Central memory CD4-positive, alpha-beta T cell (primary cell): ENCODE results near the gene ELMO1.

Experiments
- DNase-seq: peaks from one replicate; pipeline ENCODE4 v3.0.0; 2022

The ELMO1 gene

DNA sequence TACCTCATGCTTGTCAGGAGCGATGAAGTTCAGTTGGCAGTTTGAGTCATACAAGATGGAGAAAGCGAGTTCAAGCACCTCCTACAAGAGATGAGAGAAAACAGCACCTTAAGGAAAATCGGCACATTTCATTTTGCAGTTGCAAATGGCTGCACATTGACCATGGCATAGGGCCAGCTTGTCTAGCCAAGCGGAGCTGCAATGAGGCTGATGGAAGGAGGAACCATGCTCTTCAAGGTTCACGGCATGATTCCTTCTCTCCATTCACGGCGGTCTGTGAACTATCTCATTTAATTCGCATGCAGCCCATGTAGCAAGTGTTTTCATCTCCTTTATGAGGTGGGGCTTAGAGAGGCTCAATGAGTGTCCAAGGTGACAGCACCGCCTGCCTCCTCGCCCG, 587.0 kb downstream of the ELMO1 start:
- no peak for DNase-seq

DNA sequence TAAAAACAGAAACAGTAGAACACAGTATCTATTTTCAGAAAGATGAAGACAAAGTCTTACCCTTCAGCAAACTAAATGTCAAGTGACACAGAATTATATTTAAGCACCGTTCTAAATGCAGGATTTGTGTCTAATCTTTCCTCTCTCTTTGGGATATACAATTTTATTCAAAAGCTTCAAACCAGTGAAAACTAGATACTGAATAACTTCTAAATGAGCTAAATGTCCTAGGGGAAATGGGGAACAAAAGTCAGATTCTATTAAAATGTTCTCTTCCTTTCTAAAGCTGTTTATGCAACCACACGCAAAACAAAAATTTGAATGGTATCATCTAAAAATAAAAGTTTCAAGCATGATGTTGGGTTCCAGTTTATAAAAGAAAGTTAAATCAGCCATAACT, 588.0 kb downstream of the ELMO1 start:
- DNase-seq: no peak

DNA sequence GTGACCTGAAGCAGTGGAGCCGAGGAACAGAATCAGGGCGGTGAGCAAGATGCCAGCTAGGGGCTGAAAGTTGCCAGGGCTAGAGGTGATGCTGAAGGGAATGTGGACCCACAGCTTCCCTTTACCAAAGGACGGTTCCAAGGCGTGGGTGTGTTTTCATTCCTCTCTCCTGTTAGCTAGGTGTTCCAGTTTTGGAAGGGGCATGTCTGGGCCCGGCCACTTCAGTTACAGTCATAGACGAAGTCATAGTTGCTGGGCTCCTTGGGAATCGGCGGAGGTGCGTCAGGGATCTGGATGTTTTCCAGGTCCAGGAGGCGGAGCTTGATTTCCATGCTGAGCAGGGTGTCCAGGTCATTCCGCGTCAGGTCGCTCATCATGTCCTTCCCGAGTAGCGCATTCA, 593.3 kb downstream of the ELMO1 start:
- no peak for DNase-seq

DNA sequence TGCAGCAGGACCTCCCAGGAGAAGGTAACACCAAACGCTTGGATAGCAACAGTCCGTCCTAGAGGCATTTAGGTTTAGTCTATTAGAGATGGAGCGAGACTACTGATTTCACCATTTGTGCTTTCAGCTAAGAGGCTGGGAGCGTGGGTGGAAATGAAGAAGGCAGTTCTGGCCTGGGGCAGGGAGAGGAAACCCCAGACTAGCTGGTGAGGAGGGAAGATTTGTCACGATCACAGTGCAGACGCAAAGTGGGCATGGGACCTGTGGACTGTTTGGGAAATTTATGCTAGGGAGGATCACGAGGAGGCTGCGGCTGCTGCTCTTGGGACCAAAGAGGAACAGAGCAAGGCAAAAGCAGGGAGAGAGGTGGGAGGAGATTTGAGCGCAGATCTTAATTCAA, 594.0 kb downstream of the ELMO1 start:
- no peak for DNase-seq

DNA sequence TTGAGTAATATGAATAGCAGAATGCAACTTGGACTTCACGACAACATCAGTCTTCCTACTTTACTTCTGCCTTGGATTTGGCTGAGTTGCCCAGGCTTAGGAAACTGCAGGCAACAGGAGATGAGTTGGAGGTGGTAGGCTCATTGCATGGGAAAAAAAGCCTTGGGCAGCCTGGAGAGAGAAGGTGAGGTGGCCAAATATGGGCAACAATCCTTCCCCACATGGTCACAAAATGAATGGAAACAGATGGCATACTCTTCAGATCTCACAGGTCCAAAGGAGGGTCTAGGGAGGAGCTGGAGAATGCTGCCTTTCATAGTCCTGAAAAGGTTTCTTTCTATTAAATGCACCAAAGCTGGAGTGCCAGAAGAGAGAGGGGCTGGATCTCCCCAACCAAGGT, 595.7 kb downstream of the ELMO1 start:
- DNase-seq: no peak

DNA sequence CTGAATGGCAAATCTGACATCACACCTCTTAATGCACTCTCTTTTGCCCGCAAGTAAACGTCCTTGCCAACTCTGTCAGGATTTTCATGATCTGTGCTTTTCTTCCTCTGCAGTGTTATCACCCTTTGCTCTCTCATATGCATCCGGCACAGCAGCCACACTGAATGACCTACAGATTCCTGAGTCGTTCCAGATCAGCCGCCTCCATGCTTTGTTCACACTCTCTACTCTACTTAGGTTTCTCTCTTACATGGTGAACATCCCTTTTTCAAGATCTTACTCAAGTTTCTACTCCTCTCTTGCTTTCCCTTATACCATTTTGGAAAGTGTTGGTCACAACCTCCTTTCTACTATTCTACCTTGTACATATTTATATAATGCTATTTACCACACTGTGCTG, 596.6 kb downstream of the ELMO1 start:
- DNase-seq: no peak

DNA sequence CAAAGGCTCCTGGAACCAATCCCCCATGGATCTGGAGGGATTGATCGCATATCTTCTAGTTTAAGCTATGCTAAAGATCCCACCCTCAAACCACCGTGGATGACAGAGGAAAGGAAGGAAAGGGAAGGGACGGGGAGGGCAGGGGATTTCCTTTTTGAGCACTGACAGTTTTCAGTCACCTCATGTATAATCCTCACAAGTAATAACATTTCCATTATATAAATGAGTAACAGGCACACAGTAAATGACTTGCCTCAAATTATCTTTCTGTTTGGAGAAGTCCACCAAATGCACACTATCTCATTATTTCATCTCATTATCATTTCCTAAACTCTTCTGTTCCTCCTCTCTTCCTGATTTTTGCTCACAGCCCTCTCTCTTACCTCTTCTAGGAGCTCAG, 597.3 kb downstream of the ELMO1 start:
- no peak for DNase-seq

DNA sequence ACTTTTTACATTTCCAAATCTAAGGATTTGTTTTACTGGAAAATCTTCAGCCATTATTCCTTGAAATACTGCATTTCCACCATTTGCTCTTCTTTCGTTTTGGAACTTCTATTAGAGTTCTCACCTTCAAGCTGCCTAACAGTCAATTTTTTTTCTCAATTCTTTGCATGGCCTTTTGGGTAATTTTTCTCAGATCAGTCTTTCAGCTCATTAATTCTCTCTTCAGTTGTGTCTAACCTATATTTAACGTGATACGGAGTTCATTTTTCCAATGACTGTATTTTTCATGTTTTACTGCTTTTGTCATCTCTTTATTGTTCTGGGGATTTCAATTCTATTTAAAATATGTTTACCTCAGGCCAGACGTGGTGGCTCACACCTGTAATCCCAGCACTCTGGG, 600.7 kb downstream of the ELMO1 start:
- no peak for DNase-seq

DNA sequence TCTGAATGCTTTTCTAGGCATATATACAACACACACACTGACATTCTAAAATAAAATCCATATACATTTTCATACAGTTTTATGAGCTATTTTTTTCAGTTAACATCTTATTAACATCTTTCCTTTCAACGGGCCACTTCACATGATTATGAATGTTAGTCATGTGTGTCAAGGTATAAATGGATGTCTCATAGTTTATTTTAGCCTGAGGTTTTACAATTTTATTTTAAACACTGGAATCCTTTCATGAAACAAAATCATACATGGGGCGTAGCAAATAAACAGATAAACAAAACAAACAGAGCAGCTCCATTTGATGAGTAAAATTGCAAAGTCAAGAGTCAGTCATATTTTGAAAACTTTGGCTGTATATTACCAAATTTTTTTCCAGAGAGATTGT, 604.3 kb downstream of the ELMO1 start:
- no peak for DNase-seq

DNA sequence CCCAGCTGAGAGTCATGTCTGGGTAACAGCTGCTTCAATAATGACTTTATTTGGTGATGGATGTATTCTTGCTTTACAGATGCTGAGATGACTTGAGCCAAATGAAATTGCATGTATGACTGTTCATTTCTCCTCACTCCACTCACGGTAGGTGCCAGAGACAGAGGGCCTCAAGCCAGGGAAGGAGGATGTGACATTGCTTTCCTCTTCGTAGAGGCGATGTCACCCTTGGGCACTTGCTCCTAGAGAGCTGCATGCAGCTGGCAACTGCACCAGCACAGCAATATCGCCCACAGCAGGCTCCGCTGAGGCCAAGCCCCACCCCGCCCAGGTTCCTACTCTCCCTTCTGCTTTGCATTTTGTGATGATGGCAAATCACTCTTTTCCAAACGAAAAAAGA, 607.8 kb downstream of the ELMO1 start:
- DNase-seq: no peak

DNA sequence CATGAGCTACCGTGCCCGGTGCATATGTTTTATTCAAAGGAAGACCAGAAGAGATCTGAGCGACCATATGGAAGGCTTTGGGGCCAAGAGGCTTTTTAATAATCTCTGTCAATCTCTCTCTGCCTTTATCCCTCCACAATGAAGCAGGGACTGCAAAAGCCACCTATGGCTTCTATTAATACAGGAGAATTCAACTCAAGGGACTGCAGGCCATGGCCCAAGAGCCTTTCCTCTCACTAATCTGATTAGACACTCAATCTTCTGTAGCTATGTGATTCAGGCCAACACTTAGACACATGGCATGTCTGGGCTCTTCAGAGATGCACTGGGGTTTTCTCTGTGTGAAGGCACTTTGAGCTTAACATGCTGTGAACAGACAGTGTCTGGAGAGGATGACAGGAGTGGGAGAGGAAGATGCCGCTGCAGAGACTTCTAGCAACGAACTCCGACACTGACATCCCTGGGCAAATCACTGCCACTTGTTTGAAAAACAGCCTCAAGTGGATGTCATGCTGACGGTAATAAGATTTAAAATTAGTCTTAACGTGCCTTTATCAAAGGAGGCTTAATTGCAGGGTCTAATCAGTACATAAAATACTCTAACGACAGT, 609.9 kb downstream of the ELMO1 start:
- no peak for DNase-seq

DNA sequence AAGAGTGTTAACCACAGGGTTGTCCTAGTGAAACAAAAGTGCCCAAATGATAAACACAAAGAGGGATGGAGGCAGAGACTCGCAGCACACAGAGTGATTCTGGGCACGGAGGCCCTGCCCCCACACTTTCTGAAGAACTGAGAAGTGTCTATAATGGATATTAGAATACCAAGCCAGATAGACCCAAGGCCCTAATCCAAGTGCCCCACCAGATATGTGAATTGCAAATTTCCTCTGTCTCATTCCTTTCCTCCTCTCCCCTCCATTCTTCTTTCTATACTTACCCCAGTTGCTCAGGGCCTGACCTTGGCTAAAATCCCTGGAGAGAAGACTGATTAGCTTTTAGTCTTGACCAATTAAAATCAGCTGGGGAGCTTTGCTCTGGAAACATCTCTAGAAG, 617.6 kb downstream of the ELMO1 start:
- no peak for DNase-seq

DNA sequence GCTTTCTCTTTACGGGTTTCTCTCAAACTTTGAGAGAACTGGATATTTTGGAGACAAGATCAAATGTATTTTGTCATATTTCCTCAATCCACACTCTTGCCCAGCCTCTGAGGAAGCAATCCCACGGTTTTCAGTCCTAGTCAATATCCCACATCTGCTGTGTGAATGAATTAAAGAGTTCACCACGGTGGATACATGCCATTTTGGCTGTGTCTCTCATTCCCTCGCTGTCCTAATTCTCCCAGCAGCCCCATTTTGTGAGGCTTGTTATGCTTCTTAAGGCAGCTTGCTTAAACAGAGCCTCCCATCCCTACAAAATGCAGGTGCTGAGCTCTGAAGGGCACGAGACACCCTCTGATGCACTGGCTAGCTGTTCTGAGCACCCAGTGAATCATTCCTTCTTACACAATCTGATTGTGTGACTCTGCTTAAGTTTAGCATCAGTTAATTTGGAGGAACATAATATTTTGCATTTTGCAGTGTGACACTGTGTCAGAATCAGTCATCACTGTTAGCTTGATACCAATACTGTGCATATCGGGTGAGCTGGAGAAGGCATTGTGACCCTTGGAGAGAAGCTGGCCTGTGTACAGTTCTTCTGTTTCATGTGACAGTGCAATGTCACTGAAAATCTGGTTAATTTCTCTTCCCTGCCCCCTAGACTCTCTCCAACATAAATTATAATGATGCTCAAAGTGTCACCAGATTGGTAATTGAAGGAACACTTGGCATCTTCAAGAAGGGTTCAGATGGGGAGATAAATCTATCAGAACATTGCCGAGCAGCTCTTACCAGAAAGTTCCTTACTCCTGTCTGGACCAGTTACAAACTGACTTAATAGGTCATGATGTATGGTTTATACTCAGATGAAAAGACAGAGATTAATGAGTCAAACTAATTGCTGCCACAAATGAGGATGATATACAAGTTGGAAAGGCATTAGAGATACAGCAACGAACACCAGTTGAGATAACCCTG, 620.6 kb downstream of the ELMO1 start:
- no peak for DNase-seq

DNA sequence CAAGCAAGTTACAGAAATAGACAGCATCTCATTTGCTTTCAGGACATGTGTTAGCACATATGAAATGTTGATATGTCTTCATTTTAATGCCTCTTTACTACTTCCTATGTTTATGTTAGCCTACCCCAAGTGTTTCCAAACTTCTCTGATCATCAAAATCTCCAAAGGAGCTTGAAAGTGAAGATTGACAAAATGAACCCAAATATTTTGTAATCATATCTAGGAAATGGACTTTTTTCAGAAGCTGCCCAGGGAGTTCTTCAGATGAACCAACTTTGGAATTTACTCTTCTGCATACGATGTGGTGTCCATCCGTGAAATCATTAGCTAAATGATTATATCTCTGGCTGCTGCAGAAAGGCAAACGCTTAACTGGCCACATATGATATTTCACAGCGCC, 623.2 kb downstream of the ELMO1 start:
- DNase-seq: no peak

DNA sequence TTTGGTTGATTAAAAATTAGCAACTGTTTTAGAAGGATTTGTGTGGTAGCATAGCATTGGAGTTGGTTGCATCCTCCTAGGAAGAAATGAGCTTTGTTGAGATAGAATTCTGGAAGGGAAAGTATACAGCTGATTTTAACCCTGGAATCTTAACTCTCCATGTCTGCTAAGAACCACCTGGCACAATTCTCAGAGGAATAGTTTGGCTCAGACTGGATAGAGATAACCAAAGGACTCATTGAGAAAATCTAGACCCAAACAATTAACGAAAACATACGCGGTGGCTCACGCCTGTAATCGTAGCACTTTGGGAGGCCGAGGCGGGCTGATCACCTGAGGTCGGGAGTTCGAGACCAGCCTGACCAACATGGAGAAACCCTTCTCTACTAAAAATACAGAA, 625.3 kb downstream of the ELMO1 start:
- no peak for DNase-seq

DNA sequence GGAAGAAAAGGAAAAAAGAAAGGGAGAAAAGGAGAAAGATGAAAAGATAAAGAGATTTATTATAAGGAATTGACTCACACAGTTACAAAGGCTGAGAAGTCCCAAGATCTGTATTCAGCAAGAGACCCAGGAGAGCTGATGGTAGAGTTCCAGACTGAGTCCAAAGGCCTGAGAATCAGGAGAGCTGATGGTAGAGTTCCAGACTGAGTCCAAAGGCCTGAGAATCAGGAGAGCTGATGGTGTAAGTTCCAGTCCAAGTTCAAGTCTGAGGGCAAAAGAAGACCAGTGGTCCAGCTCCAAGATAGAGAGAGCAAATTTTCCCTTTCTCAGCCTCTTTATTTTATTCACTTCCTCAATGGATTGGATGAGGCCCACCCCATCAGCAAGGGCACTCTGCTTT, 627.0 kb downstream of the ELMO1 start:
- no peak for DNase-seq

DNA sequence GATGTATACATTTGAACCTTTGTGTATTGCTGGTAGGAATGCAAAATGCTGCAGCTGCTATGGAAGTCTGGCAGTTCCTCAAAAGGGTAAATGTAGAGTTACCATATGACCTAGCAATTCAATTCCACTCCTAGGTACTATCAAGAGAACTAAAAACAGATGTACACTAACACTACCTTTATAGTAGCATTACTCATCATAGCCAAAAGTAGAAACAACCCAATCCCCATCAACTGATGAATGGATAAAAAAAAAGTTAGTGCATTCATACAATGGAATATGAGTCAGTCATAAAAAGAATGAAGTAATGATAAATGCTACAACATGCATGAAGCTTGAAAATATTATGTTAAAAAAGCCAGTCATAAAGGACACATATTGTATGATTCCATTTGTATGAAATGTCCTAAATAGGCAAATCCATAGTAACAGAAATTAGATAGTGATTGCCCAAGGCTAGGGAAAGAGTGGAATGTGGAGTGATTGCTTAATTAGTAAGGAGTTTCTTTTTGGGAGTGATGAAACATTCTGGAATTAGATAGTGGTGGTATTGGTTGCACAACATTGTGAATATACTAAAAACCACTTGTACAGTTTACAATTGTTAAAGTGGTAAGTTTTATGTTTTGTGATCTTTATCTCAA, 628.0 kb downstream of the ELMO1 start:
- DNase-seq: no peak

DNA sequence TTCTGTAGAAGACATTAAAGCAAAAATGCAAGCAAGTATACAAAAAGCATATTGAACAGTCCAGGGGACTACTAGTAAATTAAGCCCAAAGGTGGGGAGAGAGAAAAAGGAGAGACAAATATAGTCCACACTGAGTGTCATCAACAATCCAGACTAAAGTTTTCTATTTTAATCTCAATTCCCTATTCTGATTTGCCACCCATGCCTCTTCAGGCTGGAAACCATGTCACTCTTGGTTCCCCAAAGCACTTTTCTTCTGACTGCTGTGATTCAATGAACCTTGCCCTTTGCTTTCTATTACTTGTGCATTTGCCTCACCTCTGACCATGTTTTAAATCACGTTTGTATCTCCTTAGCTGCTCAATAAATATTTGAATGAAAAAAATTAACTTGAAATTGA, 629.0 kb downstream of the ELMO1 start:
- no peak for DNase-seq

DNA sequence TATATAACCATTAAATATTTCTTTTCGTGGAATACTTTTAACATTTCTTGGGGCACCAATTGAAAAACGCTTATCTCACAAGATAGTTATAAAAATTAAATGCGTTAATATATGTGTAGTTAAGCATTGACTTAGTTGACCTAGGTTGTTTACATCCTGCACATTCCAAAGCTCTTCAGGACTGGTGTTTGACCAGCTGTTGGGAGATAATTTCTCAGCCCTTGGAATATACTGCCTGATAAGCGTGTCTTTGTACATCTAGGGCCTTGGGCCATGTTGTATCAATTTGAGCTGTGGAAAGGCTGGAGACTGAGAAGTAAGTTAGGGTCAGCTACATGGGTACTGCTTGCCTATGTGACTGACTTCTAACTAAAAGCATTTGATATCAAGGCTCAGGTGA, 634.4 kb downstream of the ELMO1 start:
- DNase-seq: no peak

DNA sequence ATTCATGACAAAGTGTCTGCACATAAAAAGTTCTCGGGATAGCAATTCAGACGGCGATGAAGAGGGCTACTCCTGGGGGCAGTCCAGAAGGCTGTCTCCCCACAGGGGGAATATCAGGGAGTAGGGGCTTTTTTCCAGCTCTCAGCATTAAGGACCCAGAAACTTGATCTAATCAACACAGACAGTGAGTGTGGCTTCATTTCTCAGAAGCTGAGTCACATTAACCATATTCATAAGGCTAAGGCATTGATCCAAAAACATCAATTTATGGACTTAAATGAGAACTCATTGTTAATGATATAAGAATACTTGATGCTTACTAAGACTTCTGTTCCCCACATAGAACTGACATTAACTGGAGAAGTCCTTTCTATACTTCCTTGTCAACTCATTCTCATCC, 636.9 kb downstream of the ELMO1 start:
- DNase-seq: no peak

DNA sequence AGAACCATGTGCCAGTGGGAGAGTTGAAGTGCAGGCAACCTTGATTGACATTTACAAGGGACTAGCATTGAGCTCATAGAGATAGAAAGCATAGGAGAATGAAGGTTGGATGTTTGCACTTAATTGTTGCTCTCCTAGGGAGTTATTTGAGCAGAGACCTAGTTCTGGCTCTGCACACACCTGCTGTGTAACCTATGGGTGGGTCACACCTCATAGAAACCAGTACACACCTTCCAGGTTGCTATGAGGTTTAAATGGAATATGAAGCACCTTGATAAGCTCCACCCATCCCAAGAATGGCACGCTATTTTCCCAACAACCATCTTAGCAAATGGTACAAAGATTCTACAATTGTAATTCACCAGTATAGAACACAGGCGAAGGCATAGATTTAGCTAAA, 638.2 kb downstream of the ELMO1 start:
- no peak for DNase-seq

DNA sequence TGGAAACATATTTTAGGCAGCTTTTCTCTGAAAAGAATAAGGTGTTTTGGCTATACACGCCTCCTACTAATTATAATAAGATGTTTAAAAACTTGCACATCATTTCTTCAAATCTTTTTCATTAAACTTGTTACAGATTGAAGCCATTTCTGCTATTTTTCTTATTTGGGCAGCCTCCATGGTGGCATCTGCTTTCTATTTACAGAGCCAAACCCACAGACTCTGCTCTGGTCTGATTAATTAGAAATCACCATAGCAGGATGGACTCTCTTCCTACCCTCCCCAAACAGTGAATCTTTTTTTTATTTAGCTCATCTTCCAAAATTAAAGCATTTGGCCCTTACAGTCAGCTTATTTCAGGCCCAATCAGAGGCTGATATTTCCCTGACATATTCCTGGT, 638.6 kb downstream of the ELMO1 start:
- no peak for DNase-seq

DNA sequence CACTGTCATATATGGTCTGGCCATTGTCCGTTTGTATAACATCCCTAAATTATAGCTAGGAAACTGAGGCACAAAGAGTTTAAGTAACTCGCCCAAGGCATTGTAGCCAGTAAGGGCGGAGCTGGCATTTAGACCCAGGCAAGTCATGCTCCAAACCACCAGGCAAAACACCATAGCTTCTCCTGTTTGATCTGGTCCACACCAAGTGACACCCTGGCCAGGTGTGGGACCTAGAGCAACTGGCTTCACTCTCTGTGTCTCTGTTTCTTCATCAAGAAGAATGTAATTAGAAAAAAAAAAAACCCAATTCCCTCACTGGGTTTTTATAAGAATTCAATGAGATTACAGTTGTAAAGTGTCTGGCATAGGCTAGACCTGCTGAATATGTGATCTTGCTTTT, 639.2 kb downstream of the ELMO1 start:
- DNase-seq: no peak

DNA sequence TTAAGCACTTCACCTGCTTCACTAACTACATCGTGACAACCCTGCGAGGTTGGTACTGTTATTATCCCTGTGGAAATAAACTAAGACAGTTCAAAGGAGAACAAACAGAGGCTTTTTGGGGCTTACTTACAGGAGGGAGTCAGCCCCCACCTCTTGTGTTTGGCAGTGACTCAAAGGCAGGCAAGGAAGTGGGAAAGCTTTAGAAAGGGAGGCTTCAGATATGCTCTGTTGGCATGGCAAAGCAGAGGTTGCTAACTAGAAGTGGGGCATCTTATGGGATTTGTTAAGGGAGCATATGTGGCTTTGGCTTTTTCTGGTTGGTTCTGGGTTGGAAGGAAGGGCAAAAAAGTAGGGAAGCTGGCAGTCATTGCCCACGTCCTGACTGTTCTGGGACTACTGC, 639.6 kb downstream of the ELMO1 start:
- no peak for DNase-seq
